Thymus (tissue), 11 donors: ENCODE results near the gene FAM156A. TPM values are rescaled to one million over a fixed set of nuclear protein-coding genes. Genes with fewer than 3 reads are reported as not detected.
"Not testable (repeated sequence)": the region's sequence is repeated elsewhere in the genome, so short reads cannot be mapped to it uniquely, and the experiment has no call there.

Experiments used
- DNase-seq, 9 donors: peaks; one replicate each; pipeline ENCODE4 v3.0.0-alpha.2; 2013; ENCODE audit warnings: low spot score in 9 of 9, low read depth in 6 of 9, missing footprints in 1 of 9
- H3K27ac ChIP-seq, 2 donors: one replicate each; pipeline ENCODE4 v1.5.1; 2013; ENCODE audit warnings: control low read depth in 1 of 2, low read depth in 1 of 2, low read length in 1 of 2, mild to moderate bottlenecking in 1 of 2, moderate library complexity in 1 of 2
- H3K27me3 ChIP-seq, 2 donors: one replicate each; pipeline ENCODE4 v1.5.1; 2013; ENCODE audit warnings: low read length in 1 of 2; ENCODE audit not compliant: control insufficient read depth in 2 of 2, insufficient read depth in 1 of 2
- H3K36me3 ChIP-seq, 2 donors: one replicate each; pipeline ENCODE4 v1.5.1; 2013; ENCODE audit warnings: low read length in 1 of 2, mild to moderate bottlenecking in 1 of 2, moderate library complexity in 1 of 2; ENCODE audit not compliant: control insufficient read depth in 2 of 2, insufficient read depth in 2 of 2
- H3K4me1 ChIP-seq, 2 donors: one replicate each; pipeline ENCODE4 v1.5.1; 2013; ENCODE audit warnings: low read length in 2 of 2; ENCODE audit not compliant: control insufficient read depth in 2 of 2, insufficient read depth in 2 of 2
- H3K4me3 ChIP-seq, 2 donors: one replicate each; pipeline ENCODE4 v1.5.1; 2013; ENCODE audit warnings: low read length in 2 of 2, control low read depth in 1 of 2, mild to moderate bottlenecking in 1 of 2
- H3K9me3 ChIP-seq, 2 donors: one replicate each; pipeline ENCODE4 v1.5.1; 2013; ENCODE audit warnings: low read length in 1 of 2, mild to moderate bottlenecking in 1 of 2; ENCODE audit not compliant: control insufficient read depth in 2 of 2, insufficient read depth in 1 of 2
- WGBS: extraction: QIAGEN DNeasy Blood & Tissue Kit; methylation state at CpG from one replicate; pipeline ENCODE4 v1.1.7; 2013; 5-methylcytosine and 5-hydroxymethylcytosine counted together
- polyA plus RNA-seq: library from polyadenylated mRNA; stranded (reverse); fragments of 200-250 nt; gene quantifications from one replicate; pipeline ENCODE4 v1.2.3, GENCODE V29; 2013
- total RNA-seq: library from RNA; stranded (reverse); fragments of 120-200 nt; gene quantifications from one replicate; pipeline ENCODE4 v1.2.4, GENCODE V29; 2013
- donor health status: healthy.

Gene FAM156A
- total and polyA plus RNA-seq, 2 donors = 8.7 to 14.8 TPM

GRCh38 chrX:52945838-52946494, 12.4 kb downstream of the FAM156A start:
- H3K9me3 ChIP-seq, H3K27ac ChIP-seq, H3K27me3 ChIP-seq, H3K36me3 ChIP-seq, DNase-seq, H3K4me3 ChIP-seq, H3K4me1 ChIP-seq: not testable (repeated sequence)
- no CpG with 5 or more reads among the region's 14 CpGs for WGBS

GRCh38 chrX:52941728-52942127, 16.6 kb downstream of the FAM156A start:
- H3K9me3 ChIP-seq, H3K27me3 ChIP-seq, H3K27ac ChIP-seq, H3K36me3 ChIP-seq, H3K4me1 ChIP-seq, DNase-seq, H3K4me3 ChIP-seq: not testable (repeated sequence)
- WGBS = no CpG with 5 or more reads among the region's 10 CpGs

- not testable (repeated sequence) for H3K9me3 ChIP-seq, H3K27ac ChIP-seq, H3K27me3 ChIP-seq, DNase-seq, H3K4me3 ChIP-seq, H3K4me1 ChIP-seq, H3K36me3 ChIP-seq
- no CpG with 5 or more reads among the region's 4 CpGs for WGBS
Measured at GRCh38 chrX:52940704-52941103, 17.6 kb downstream of the FAM156A start.

GRCh38 chrX:52935470-52935784, 22.9 kb downstream of the FAM156A start:
- H3K4me3 ChIP-seq = peak overlapping the region; percentile 69 to 75
- H3K27me3 ChIP-seq, H3K36me3 ChIP-seq, H3K4me1 ChIP-seq, DNase-seq, H3K9me3 ChIP-seq: not testable (repeated sequence)
- H3K27ac ChIP-seq = peak overlapping the region; percentile 88 to 99
- WGBS = 4% methylated on average over 10 of the region's 10 CpGs

- Histone ChIP-seq H3K4me3 (peak overlapping the region; percentile 69 to 75), H3K27me3 (no peaks in the 10 kb centered on the region), H3K9me3 (no peaks in the 10 kb centered on the region), H3K4me1 (peaks cover 0 to 6% of the 10 kb centered on the region in 2 donors), H3K36me3 (no peaks in the 10 kb centered on the region), H3K27ac (peak overlapping the region; percentile 99)
- peak; percentile 65 to 97 (median 89) for DNase-seq
- WGBS = under 1% methylated on average over 60 of the region's 61 CpGs
Measured at GRCh38 chrX:52934704-52935469, 23.4 kb downstream of the FAM156A start.

- peak overlapping the region; percentile 69 to 75 for H3K4me3 ChIP-seq
- H3K9me3 ChIP-seq = no peaks in the 10 kb centered on the region
- H3K27me3 ChIP-seq = no peaks in the 10 kb centered on the region
- no peaks in the 10 kb centered on the region for H3K36me3 ChIP-seq
- peak in 2 of 9 donors; percentile 14 to 19 for DNase-seq
- WGBS = 7% methylated on average over 27 of the region's 27 CpGs
- peaks cover 0 to 6% of the 10 kb centered on the region in 2 donors for H3K4me1 ChIP-seq
- H3K27ac ChIP-seq = peak overlapping the region; percentile 68 to 99
Measured at GRCh38 chrX:52933976-52934703, 24.2 kb downstream of the FAM156A start.

GRCh38 chrX:52933213-52933612, 25.1 kb downstream of the FAM156A start:
- H3K36me3 ChIP-seq = no peaks in the 10 kb centered on the region
- H3K27ac ChIP-seq = no peak overlapping the region
- H3K9me3 ChIP-seq = no peaks in the 10 kb centered on the region
- DNase-seq = no peak
- H3K27me3 ChIP-seq = no peaks in the 10 kb centered on the region
- no peak overlapping the region for H3K4me3 ChIP-seq
- 100% methylated on average over 2 of the region's 2 CpGs for WGBS
- peaks cover 0 to 6% of the 10 kb centered on the region in 2 donors for H3K4me1 ChIP-seq

- DNase-seq, H3K36me3 ChIP-seq, H3K27me3 ChIP-seq, H3K27ac ChIP-seq, H3K9me3 ChIP-seq, H3K4me3 ChIP-seq, H3K4me1 ChIP-seq: not testable (repeated sequence)
- 95% methylated on average over 6 of the region's 6 CpGs for WGBS
Measured at GRCh38 chrX:52930214-52930613, 28.1 kb downstream of the FAM156A start.

GRCh38 chrX:52923781-52924241, 34.5 kb downstream of the FAM156A start:
- WGBS = 31% methylated on average over 4 of the region's 4 CpGs
- peaks cover 0 to 3% of the 10 kb centered on the region in 2 donors for H3K4me1 ChIP-seq
- DNase-seq = no peak

More at GRCh38 chrX:52923781-52924241, 34.5 kb downstream of the FAM156A start:
- Histone ChIP-seq H3K27ac (no peak overlapping the region), H3K36me3 (no peaks in the 10 kb centered on the region), H3K4me3 (no peak overlapping the region), H3K9me3 (peaks cover 0 to 4% of the 10 kb centered on the region in 2 donors), H3K27me3 (peaks cover 0 to 4% of the 10 kb centered on the region in 2 donors)
